HepG2 (cell line): ENCODE measurements around the gene LRRC25. TPM values are rescaled to one million over a fixed set of nuclear protein-coding genes. Genes with fewer than 3 reads are reported as not detected.

Source experiments
- AFF4 ChIP-seq: sonication (generic); formaldehyde crosslinking; IDR thresholded peaks from 2 replicates; pipeline ENCODE4 v1.4.0; 2020; ENCODE audit warnings: missing genetic modification reagents
- AHR ChIP-seq: IDR thresholded peaks from 2 replicates; pipeline ENCODE4 v1.6.1; 2018; ENCODE audit warnings: missing genetic modification reagents, missing compliant biosample characterization
- ATF5 ChIP-seq: sonication (generic); formaldehyde crosslinking; IDR thresholded peaks from 2 replicates; pipeline ENCODE4 v1.4.0; 2020; ENCODE audit warnings: mild to moderate bottlenecking, low read depth, missing genetic modification reagents
- BATF2 ChIP-seq: sonication (generic); formaldehyde crosslinking; IDR thresholded peaks from 2 replicates; pipeline ENCODE4 v1.8.0; 2022; ENCODE audit warnings: mild to moderate bottlenecking, missing genetic modification reagents, moderate library complexity
- DDIT3 ChIP-seq: sonication (generic); formaldehyde crosslinking; IDR thresholded peaks from 2 replicates; pipeline ENCODE4 v1.4.0; 2020; ENCODE audit warnings: mild to moderate bottlenecking, missing genetic modification reagents
- GPN1 ChIP-seq: sonication (generic); formaldehyde crosslinking; IDR thresholded peaks from 2 replicates; pipeline ENCODE4 v1.5.1; 2020; ENCODE audit warnings: missing genetic modification reagents, borderline replicate concordance
- HOXD1 ChIP-seq: sonication (generic); formaldehyde crosslinking; IDR thresholded peaks from 2 replicates; pipeline ENCODE4 v1.5.0; 2020; ENCODE audit warnings: missing genetic modification reagents
- KMT2A ChIP-seq: sonication (generic); formaldehyde crosslinking; IDR thresholded peaks from 2 replicates; pipeline ENCODE4 v1.4.0; 2020; ENCODE audit warnings: missing genetic modification reagents
- MEIS2 ChIP-seq: sonication (generic); formaldehyde crosslinking; IDR thresholded peaks from 2 replicates; pipeline ENCODE4 v1.9.0; 2021; ENCODE audit warnings: mild to moderate bottlenecking, missing genetic modification reagents
- MTA1 ChIP-seq: sonication (generic); formaldehyde crosslinking; IDR thresholded peaks from 2 replicates; pipeline ENCODE4 v1.4.0; 2020; ENCODE audit warnings: missing genetic modification reagents, mild to moderate bottlenecking, borderline replicate concordance
- NFIB ChIP-seq: sonication (generic); formaldehyde crosslinking; IDR thresholded peaks from 2 replicates; pipeline ENCODE4 v1.9.0; 2021; ENCODE audit warnings: missing genetic modification reagents, mild to moderate bottlenecking, borderline replicate concordance
- PRDM4 ChIP-seq: sonication (generic); formaldehyde crosslinking; IDR thresholded peaks from 2 replicates; pipeline ENCODE4 v1.9.0; 2021; ENCODE audit warnings: missing genetic modification reagents, borderline replicate concordance
- SAFB2 ChIP-seq: sonication (generic); formaldehyde crosslinking; IDR thresholded peaks from 2 replicates; pipeline ENCODE4 v1.5.1; 2020; ENCODE audit warnings: missing genetic modification reagents, low read depth, mild to moderate bottlenecking, borderline replicate concordance
- WIZ ChIP-seq: sonication (generic); formaldehyde crosslinking; IDR thresholded peaks from 2 replicates; pipeline ENCODE4 v1.5.1; 2020; ENCODE audit warnings: mild to moderate bottlenecking, missing genetic modification reagents
- ZBTB26 ChIP-seq: IDR thresholded peaks from 2 replicates; pipeline ENCODE4 v1.6.1; 2016; ENCODE audit warnings: missing compliant biosample characterization, missing genetic modification reagents, borderline replicate concordance
- ZC3H4 ChIP-seq: sonication (generic); formaldehyde crosslinking; IDR thresholded peaks from 2 replicates; pipeline ENCODE4 v1.4.0; 2020; ENCODE audit warnings: missing genetic modification reagents, borderline replicate concordance
- ZNF143 ChIP-seq: sonication (generic); formaldehyde crosslinking; IDR thresholded peaks from 2 replicates; pipeline ENCODE4 v1.4.0; 2020; ENCODE audit warnings: missing genetic modification reagents
- ZNF550 ChIP-seq: sonication (generic); formaldehyde crosslinking; IDR thresholded peaks from 2 replicates; pipeline ENCODE4 v1.4.0; 2020; ENCODE audit warnings: mild to moderate bottlenecking, missing genetic modification reagents, borderline replicate concordance
- ZNF557 ChIP-seq: sonication (generic); formaldehyde crosslinking; IDR thresholded peaks from 2 replicates; pipeline ENCODE4 v1.4.0; 2020; ENCODE audit warnings: missing genetic modification reagents
- polyA plus RNA-seq, 8 experiments: library from polyadenylated mRNA; depleted of rRNA in 3 of 8; stranded (reverse) in 7 of 8; unstranded in 1 of 8; fragments of >200 nt; fragmentation: Illumina TruSeq in 4 of 8; extraction: Trizol in 4 of 8; gene quantifications; 2 replicates each; pipeline versions ENCODE4 v1.2.1 to v1.2.3, GENCODE V29; 2011 to 2016; ENCODE audit warnings: low read depth in 4 of 8, missing spikeins in 1 of 8, mixed read lengths in 1 of 8; ENCODE audit not compliant: insufficient read depth in 1 of 8
- total RNA-seq, 5 experiments: library from RNA; depleted of rRNA; stranded (reverse); fragments of >200 nt; fragmentation: Illumina TruSeq; extraction: Trizol; gene quantifications; 2 replicates each; pipeline ENCODE4 v1.2.3, GENCODE V29; 2016; ENCODE audit warnings: low read depth in 1 of 5

The LRRC25 gene
- total and polyA plus RNA-seq, 2 of the 13 experiments (the other 11 are each of a cell fraction or from before 2014, with no cell fraction given), result 0.13 to 0.53 TPM

GRCh38 chr19:18385675-18386542, 11.5 kb downstream of the LRRC25 start, which contains the start of gene GDF15 (continued):
- peak; percentile 76; the same call in 1 of the 2 replicates for TF ChIP-seq BATF2 (CRISPR knock-in tag)
- TF ChIP-seq PRDM4, result no peak
- TF ChIP-seq ATF5 (CRISPR knock-in tag), result peak; percentile 95
- TF ChIP-seq AFF4 (CRISPR knock-in tag), result peak; percentile 97
- TF ChIP-seq ZNF550 (CRISPR knock-in tag), result peak; percentile 87; the same call in 1 of the 2 replicates
- no peak for TF ChIP-seq AHR (CRISPR knock-in tag)
- no peak for TF ChIP-seq KMT2A (CRISPR knock-in tag)
- TF ChIP-seq ZNF557, result peak; percentile 91
- no peak for TF ChIP-seq GPN1 (CRISPR knock-in tag)
- TF ChIP-seq ZC3H4 (CRISPR knock-in tag), result peak; percentile 89; the same call in 1 of the 2 replicates
- peak; percentile 96 for TF ChIP-seq HOXD1 (CRISPR knock-in tag)
- no peak for TF ChIP-seq NFIB (CRISPR knock-in tag)
- peak; percentile 79 for TF ChIP-seq ZBTB26
- TF ChIP-seq SAFB2, result no peak; the same call in 1 of the 2 replicates
- TF ChIP-seq ZNF143 (CRISPR knock-in tag), result peak; percentile 60
- no peak; the same call in 1 of the 2 replicates for TF ChIP-seq DDIT3 (CRISPR knock-in tag)
- TF ChIP-seq WIZ, result no peak
- peak; percentile 92; the same call in 1 of the 2 replicates for TF ChIP-seq MEIS2 (CRISPR knock-in tag)
- TF ChIP-seq MTA1 (CRISPR knock-in tag), result peak; percentile 91; the same call in 1 of the 2 replicates
